H4 (cell line): ENCODE results near the gene TADA3. TPM values are rescaled to one million over a fixed set of nuclear protein-coding genes. Genes with fewer than 3 reads are reported as not detected.

ENCODE experiments used
- DNase-seq: peaks from one replicate; pipeline ENCODE4 v3.0.0-alpha.2; 2015; ENCODE audit warnings: low spot score
- total RNA-seq: library from RNA; depleted of rRNA; stranded (reverse); fragments of >200 nt; shearing (Covaris generic); gene quantifications from 2 replicates; pipeline ENCODE4 v1.2.3, GENCODE V29; 2014

TADA3 gene
- total RNA-seq, 1 experiment from 2014 or later: 81.5 TPM

GRCh38 chr3:9809615-9810432, 17.6 kb upstream of the TADA3 start, which contains the start of gene TTLL3:
Gene TTLL3 (plus strand): TSS chr3:9810262. CDS start chr3:9810662, 400 bp downstream.
- DNase-seq: peak; percentile 53

- DNase-seq: no peak
These were observed 17.0 kb upstream of the TADA3 start for GRCh38 chr3:9809239-9809614.

- peak; percentile 48 for DNase-seq
These were observed 16.2 kb upstream of the TADA3 start for GRCh38 chr3:9808345-9809037.

- no peak for DNase-seq
These were observed 15.7 kb upstream of the TADA3 start for GRCh38 chr3:9807981-9808344.

- DNase-seq: no peak
These were observed 14.7 kb upstream of the TADA3 start for GRCh38 chr3:9806688-9807589.

GRCh38 chr3:9806137-9806536, 13.9 kb upstream of the TADA3 start:
- DNase-seq: no peak

- no peak for DNase-seq
These were observed 12.7 kb upstream of the TADA3 start for GRCh38 chr3:9804996-9805395.

GRCh38 chr3:9803494-9803893, 11.2 kb upstream of the TADA3 start:
- DNase-seq: no peak

- DNase-seq: no peak
These were observed 8.3 kb upstream of the TADA3 start for GRCh38 chr3:9800529-9800928.

GRCh38 chr3:9797196-9797945, 5.1 kb upstream of the TADA3 start:
- no peak for DNase-seq

- DNase-seq: no peak
These were observed 2.9 kb upstream of the TADA3 start for GRCh38 chr3:9795207-9795606.

- DNase-seq: no peak
These were observed 2.1 kb upstream of the TADA3 start for GRCh38 chr3:9794400-9794799.

GRCh38 chr3:9793161-9793781, 998 bp upstream of the TADA3 start:
- DNase-seq: no peak

- no peak for DNase-seq
These were observed 376 bp downstream of the TADA3 start for GRCh38 chr3:9791790-9792404.

GRCh38 chr3:9791127-9791526, 1.1 kb downstream of the TADA3 start:
- no peak for DNase-seq

- DNase-seq: no peak
These were observed 4.6 kb downstream of the TADA3 start for GRCh38 chr3:9787714-9788113.

GRCh38 chr3:9786825-9787669, 5.2 kb downstream of the TADA3 start:
- no peak for DNase-seq

- no peak for DNase-seq
These were observed 6.0 kb downstream of the TADA3 start for GRCh38 chr3:9786209-9786739.

GRCh38 chr3:9785602-9786001, 6.7 kb downstream of the TADA3 start:
- DNase-seq: no peak
